ENCODE data around the gene P2RY8.

P2RY8 gene

GRCh38 chrX:1462110-1462509 lies 74.9 kb downstream of the P2RY8 start:
- TF ChIP-seq CTCF (IDR thresholded peaks at IDR 0.05; ENCODE audit: extremely low read depth, insufficient read depth, missing control alignments), result no peak
- no peak for DNase-seq (ENCODE audit: low spot score)
- in situ Hi-C loops (cut with MboI; ENCODE audit: low pct_unique_long_range_greater_than_20kb, low sequenced_read_pairs, unreplicated experiment), result no loop called here

GRCh38 chrX:1455948-1456280 lies 81.1 kb downstream of the P2RY8 start:
- no peak for DNase-seq (ENCODE audit: low spot score)
- in situ Hi-C loops (cut with MboI; ENCODE audit: low pct_unique_long_range_greater_than_20kb, low sequenced_read_pairs, unreplicated experiment), result no loop called here
- TF ChIP-seq CTCF (IDR thresholded peaks at IDR 0.05; ENCODE audit: extremely low read depth, insufficient read depth, missing control alignments), result no peak

- DNase-seq (ENCODE audit: low spot score), result peak; percentile 82
- in situ Hi-C loops (cut with MboI; ENCODE audit: low pct_unique_long_range_greater_than_20kb, low sequenced_read_pairs, unreplicated experiment), result no loop called here
These were observed 82.8 kb downstream of the P2RY8 start for GRCh38 chrX:1453951-1454785.

GRCh38 chrX:1453395-1453783 lies 83.6 kb downstream of the P2RY8 start:
- no peak for DNase-seq (ENCODE audit: low spot score)
- in situ Hi-C loops (cut with MboI; ENCODE audit: low pct_unique_long_range_greater_than_20kb, low sequenced_read_pairs, unreplicated experiment), result no loop called here
- TF ChIP-seq CTCF (IDR thresholded peaks at IDR 0.05; ENCODE audit: extremely low read depth, insufficient read depth, missing control alignments), result no peak

More at GRCh38 chrX:1453951-1454785, 82.8 kb downstream of the P2RY8 start:
- peak; percentile 99 for TF ChIP-seq CTCF (IDR thresholded peaks at IDR 0.05; ENCODE audit: extremely low read depth, insufficient read depth, missing control alignments)

GRCh38 chrX:1452516-1453394 lies 84.2 kb downstream of the P2RY8 start, which contains the start of gene ASMTL:
Gene ASMTL (minus strand): TSS chrX:1452909. CDS start chrX:1452840, 69 bp downstream.
- in situ Hi-C loops (cut with MboI; ENCODE audit: low pct_unique_long_range_greater_than_20kb, low sequenced_read_pairs, unreplicated experiment), result no loop called here
- DNase-seq (ENCODE audit: low spot score), result peak; percentile 99
- no peak for TF ChIP-seq CTCF (IDR thresholded peaks at IDR 0.05; ENCODE audit: extremely low read depth, insufficient read depth, missing control alignments)

- in situ Hi-C loops (cut with MboI; ENCODE audit: low pct_unique_long_range_greater_than_20kb, low sequenced_read_pairs, unreplicated experiment), result no loop called here
- DNase-seq (ENCODE audit: low spot score), result no peak
- TF ChIP-seq CTCF (IDR thresholded peaks at IDR 0.05; ENCODE audit: extremely low read depth, insufficient read depth, missing control alignments), result no peak
These were observed 85.1 kb downstream of the P2RY8 start for GRCh38 chrX:1451661-1452515.

Measured in GM13977 (cell line).